ENCODE data around the gene MGA. TPM values are rescaled to one million over a fixed set of nuclear protein-coding genes. Genes with fewer than 3 reads are reported as not detected.

The MGA gene
- total and polyA plus RNA-seq, 2 experiments from 2014 or later, result 42.6 to 58.9 TPM

GRCh38 chr15:41819455-41820050 lies 159.3 kb downstream of the MGA start:
- H3K9me3 Mint-ChIP-seq, result no peaks in the 10 kb centered on the region
- Histone ChIP-seq H3K9me2 (ENCODE audit: insufficient read depth) (no peaks in the 10 kb centered on the region), H4K20me1 (replicated peaks; ENCODE audit: insufficient read depth) (no peaks in the 10 kb centered on the region), H3K27ac (ENCODE audit: low read depth) (no peak overlapping the region), H3F3A (replicated peaks; ENCODE audit: low read depth) (no peaks in the 10 kb centered on the region), H3K27me3 (ENCODE audit: insufficient read depth) (no peaks in the 10 kb centered on the region), H3K4me2 (no peak overlapping the region), H3K4me1 (ENCODE audit: insufficient read depth) (no peaks in the 10 kb centered on the region), H3K36me3 (ENCODE audit: insufficient read depth) (no peaks in the 10 kb centered on the region), H2AFZ (no peak overlapping the region), H3K4me3 (no peak overlapping the region), H3K79me2 (replicated peaks; ENCODE audit: insufficient read depth) (no peaks in the 10 kb centered on the region)
- TF ChIP-seq NANOG (IDR thresholded peaks at IDR 0.05; ENCODE audit: borderline replicate concordance) (no peak), STAT1 (IDR thresholded peaks at IDR 0.05; ENCODE audit: unreplicated experiment) (no peak), ZNF114 (CRISPR knock-in tag; IDR thresholded peaks at IDR 0.05) (no peak), POLR2AphosphoS5 (IDR thresholded peaks at IDR 0.05; ENCODE audit: low read depth) (no peak), JUNB (IDR thresholded peaks at IDR 0.05; ENCODE audit: unreplicated experiment) (no peak), CREB1 (CRISPR knock-in tag; IDR thresholded peaks at IDR 0.05; ENCODE audit: low read depth) (no peak), EZH2phosphoT487 (IDR thresholded peaks at IDR 0.05; ENCODE audit: unreplicated experiment) (no peak), ZNF331 (CRISPR knock-in tag; IDR thresholded peaks at IDR 0.05; ENCODE audit: low read depth) (no peak), EZH2 (IDR thresholded peaks at IDR 0.05; ENCODE audit: low read depth, unreplicated experiment) (no peak), ZNF462 (CRISPR knock-in tag; IDR thresholded peaks at IDR 0.05) (no peak)
- TF ChIP-seq, protein P1, sequence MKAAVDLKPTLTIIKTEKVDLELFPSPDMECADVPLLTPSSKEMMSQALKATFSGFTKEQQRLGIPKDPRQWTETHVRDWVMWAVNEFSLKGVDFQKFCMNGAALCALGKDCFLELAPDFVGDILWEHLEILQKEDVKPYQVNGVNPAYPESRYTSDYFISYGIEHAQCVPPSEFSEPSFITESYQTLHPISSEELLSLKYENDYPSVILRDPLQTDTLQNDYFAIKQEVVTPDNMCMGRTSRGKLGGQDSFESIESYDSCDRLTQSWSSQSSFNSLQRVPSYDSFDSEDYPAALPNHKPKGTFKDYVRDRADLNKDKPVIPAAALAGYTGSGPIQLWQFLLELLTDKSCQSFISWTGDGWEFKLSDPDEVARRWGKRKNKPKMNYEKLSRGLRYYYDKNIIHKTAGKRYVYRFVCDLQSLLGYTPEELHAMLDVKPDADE (IDR thresholded peaks at IDR 0.05), result no peak
- TF ChIP-seq, protein P2, sequence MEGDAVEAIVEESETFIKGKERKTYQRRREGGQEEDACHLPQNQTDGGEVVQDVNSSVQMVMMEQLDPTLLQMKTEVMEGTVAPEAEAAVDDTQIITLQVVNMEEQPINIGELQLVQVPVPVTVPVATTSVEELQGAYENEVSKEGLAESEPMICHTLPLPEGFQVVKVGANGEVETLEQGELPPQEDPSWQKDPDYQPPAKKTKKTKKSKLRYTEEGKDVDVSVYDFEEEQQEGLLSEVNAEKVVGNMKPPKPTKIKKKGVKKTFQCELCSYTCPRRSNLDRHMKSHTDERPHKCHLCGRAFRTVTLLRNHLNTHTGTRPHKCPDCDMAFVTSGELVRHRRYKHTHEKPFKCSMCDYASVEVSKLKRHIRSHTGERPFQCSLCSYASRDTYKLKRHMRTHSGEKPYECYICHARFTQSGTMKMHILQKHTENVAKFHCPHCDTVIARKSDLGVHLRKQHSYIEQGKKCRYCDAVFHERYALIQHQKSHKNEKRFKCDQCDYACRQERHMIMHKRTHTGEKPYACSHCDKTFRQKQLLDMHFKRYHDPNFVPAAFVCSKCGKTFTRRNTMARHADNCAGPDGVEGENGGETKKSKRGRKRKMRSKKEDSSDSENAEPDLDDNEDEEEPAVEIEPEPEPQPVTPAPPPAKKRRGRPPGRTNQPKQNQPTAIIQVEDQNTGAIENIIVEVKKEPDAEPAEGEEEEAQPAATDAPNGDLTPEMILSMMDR (conservative IDR thresholded peaks at IDR 0.05; ENCODE audit: low read depth in 2 of 2), result no peak
- TF ChIP-seq, protein P3, sequence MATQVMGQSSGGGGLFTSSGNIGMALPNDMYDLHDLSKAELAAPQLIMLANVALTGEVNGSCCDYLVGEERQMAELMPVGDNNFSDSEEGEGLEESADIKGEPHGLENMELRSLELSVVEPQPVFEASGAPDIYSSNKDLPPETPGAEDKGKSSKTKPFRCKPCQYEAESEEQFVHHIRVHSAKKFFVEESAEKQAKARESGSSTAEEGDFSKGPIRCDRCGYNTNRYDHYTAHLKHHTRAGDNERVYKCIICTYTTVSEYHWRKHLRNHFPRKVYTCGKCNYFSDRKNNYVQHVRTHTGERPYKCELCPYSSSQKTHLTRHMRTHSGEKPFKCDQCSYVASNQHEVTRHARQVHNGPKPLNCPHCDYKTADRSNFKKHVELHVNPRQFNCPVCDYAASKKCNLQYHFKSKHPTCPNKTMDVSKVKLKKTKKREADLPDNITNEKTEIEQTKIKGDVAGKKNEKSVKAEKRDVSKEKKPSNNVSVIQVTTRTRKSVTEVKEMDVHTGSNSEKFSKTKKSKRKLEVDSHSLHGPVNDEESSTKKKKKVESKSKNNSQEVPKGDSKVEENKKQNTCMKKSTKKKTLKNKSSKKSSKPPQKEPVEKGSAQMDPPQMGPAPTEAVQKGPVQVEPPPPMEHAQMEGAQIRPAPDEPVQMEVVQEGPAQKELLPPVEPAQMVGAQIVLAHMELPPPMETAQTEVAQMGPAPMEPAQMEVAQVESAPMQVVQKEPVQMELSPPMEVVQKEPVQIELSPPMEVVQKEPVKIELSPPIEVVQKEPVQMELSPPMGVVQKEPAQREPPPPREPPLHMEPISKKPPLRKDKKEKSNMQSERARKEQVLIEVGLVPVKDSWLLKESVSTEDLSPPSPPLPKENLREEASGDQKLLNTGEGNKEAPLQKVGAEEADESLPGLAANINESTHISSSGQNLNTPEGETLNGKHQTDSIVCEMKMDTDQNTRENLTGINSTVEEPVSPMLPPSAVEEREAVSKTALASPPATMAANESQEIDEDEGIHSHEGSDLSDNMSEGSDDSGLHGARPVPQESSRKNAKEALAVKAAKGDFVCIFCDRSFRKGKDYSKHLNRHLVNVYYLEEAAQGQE (IDR thresholded peaks at IDR 0.05; ENCODE audit: unreplicated experiment), result no peak
- no peak overlapping the region for H3K27ac Mint-ChIP-seq
- DNase-seq (ENCODE audit: low spot score), result no peak
- peaks cover 2% of the 10 kb centered on the region for H3K27me3 Mint-ChIP-seq (ENCODE audit: insufficient read depth, low read depth, poor library complexity)
- H3K36me3 Mint-ChIP-seq (ENCODE audit: low read depth), result no peaks in the 10 kb centered on the region; the same call in 2 of the 3 replicates
- no peak for ATAC-seq
- no peaks in the 10 kb centered on the region for H3K4me1 Mint-ChIP-seq
- H3K4me3 Mint-ChIP-seq, result no peak overlapping the region
